NCI-H69 (cell line): ENCODE measurements around the gene KCNH4.

Experiments
- DNase-seq: peaks from one replicate; lab custom pipeline; 2025; lab: John Stamatoyannopoulos, UW

Gene KCNH4

DNA sequence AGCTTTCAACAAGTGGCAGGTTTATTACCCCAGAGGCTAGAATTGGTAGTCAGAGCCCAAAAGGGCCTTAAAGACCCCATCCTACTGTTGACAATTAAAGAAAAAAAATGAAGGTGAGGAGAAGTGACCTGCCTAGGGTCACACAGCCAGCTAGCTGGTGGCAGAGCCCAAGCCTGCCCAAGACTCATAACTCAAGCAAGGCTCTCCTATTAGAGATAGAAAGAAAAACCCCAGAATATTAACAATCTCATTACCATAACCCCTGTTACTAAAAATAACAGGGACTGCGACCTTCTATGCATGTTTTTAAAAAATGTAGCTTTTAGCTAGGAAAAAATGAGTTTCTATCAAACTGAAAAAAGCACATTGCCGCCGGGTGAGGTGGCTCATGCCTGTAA, 44.3 kb downstream of the KCNH4 start:
- DNase-seq = no peak

DNA sequence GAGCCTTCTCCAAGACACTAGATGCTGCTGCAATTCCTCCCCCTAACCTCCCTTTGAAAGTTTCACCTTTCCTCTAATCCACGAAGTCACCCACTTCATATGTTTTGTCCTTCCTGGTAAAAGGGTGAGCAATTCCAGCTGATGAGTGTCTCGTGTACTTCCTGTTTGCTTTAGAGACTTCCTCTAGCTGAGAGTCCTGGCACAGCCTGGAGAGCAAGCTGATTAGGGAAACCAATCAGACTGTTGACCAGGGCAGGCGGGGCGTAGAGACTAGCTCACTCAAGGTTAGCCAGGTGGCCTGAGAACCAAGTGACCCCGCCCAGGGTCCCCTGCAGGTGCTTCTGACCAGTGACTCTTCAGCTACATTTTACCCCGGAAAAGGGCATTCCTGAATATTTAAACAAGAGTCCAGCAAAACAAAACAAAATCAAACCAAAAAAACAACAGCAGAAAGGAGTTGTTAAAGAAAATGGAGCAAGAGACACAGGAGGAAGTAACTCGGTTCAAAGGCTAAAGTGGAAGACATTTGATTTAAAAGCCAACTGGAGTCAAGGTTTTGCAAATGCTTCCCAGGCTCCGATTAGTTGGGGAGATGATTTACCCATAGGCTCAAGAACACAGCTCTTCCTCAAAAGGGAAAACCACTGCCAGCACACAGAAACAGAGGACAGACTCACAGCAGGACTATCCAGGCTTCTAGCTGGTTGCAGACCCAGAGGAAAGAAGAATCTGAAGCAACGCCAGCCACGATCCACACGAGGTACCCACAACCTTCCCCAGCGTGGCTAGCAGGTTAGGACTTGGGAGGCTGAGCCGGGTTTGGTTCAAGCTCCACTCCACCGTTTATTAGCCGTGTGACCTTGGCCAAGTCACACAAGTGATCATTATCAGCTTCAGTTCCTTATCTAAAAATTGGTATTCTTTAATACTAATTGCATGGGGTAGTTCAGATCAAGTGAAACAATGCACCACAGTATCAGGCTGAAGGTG, 45.0 kb downstream of the KCNH4 start:
- peak; percentile 84 for DNase-seq

DNA sequence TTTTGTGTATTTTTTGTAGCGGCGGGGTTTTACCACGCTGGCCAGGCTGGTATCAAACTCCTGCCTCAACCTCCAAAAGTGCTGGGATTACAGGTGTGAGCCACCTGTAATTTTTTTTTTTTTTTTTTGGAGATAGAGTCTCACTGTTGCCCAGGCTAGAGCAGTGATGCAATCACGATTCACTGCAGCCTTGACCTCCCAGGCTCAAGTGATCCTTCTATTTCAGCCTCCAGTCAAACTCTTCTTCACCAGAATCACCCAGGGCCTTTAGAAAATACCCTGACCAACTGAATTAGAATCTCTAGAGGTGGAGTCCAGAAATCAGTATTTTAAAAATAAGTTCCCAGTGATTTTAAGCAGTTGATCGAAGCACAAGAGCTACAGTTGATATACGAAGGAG, 45.8 kb downstream of the KCNH4 start:
- DNase-seq = no peak

DNA sequence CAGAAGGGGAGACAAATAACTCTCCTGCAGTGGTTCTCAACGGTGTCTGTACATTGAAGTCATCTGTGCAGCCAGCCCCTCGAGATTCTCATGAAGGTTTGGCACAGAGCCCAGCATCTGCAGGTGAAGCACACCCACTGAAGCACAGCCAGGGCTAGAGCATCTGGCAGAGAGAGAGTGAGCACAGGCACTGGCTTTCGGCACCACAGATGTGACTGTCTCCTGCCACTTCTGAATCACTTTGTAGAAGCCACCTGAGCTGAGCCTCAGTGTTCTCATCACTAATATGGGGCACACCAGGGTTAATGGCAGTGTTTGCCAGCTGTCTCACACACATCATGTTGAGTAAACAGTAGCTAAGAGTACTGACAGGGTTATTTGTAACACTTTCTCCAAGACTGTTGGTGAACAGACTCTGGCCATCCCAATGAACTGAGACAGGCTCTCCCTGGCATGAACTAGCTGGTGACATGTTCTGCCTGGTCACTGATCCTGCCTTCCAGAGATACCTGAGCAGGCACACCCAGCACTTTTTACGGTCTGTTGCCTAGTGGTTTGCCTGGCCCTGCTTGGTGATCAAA, 47.4 kb downstream of the KCNH4 start:
- DNase-seq = peak; percentile 96

DNA sequence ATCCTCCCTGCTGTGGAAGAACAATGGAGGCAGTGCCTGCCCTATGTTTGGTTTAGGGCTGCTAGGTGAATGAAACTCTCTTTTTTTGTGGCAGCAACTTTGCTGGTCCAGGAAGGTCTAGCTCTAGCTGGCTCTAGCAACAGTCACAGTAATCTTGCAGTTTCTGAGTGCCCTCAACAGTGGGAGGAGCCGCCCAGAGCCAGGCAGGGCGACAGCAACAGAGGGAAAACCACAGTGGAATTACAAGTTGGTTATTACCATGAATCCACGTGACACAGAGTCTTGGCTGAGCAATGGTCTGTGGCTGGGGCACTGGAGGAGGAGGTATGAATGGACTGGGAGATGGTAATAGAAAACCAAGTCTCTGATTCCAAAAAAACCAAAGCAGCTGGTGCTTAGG, 48.0 kb downstream of the KCNH4 start:
- peak; percentile 64 for DNase-seq

DNA sequence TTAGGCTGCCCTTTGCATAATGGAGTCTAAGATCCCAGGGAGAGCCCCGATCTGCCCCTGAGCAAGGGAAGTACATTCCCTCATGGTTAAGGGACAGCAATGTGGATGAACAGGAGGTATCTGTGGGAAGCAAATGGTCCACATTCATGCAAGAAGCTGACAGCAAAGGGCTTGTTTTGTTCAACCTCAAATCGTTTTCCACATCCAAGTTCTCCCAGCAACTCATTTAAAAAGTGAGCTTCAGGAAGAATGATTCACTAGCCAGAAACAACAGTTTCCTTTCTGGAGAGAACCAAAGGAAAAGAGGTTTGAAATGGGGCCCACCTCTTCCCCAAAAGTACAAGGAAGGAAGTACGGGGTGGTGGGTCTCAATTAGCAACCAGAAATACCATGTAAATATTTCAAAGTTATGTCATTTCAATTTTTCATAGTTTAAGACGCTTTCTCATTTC, 48.9 kb downstream of the KCNH4 start:
- DNase-seq = no peak

DNA sequence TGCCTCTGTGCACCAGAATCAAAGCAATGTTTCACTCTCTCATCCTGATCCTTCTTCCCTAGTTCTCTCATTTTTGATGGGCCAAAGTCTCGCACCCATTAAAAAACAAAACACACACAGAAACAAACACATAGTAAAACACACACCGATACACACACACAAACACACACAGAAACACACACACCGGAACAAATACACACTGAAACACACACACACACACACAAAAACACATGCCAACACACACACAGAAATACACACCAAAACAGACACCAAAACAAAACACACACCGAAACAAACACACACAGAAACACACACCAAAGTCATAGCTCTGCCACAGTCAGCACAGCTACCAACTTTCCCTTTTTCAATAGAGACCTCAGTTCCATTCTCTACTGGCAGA, 49.7 kb downstream of the KCNH4 start:
- no peak for DNase-seq

DNA sequence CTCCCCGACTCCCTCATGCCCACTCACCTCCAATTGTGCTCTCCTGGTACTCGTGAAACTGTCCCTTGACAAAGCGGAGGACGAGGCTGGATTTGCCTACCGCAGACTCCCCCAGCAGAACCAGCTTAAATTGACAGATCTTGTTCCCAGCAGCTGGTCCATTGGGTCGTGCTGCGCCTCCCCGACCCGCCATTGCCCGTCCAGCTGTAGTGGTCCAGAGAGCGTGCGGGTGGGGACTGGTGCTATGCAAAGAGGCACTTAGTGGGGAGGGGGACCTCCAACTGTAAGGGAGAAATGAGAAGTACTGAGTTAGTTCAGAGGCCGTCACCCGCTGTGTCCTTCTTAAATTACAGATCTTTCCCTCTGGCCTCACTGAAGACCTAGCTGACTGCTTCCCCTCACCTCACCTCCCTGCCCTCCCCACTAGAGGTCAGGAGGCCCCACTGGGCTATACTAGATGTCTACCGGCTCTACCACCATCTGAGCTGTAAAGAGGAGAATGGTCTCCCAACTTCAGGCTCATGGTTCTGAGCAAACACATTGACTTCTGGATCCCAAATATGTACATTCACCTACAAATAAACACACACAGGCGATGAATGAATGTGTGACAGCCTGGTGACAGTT, 50.5 kb downstream of the KCNH4 start:
- no peak for DNase-seq

DNA sequence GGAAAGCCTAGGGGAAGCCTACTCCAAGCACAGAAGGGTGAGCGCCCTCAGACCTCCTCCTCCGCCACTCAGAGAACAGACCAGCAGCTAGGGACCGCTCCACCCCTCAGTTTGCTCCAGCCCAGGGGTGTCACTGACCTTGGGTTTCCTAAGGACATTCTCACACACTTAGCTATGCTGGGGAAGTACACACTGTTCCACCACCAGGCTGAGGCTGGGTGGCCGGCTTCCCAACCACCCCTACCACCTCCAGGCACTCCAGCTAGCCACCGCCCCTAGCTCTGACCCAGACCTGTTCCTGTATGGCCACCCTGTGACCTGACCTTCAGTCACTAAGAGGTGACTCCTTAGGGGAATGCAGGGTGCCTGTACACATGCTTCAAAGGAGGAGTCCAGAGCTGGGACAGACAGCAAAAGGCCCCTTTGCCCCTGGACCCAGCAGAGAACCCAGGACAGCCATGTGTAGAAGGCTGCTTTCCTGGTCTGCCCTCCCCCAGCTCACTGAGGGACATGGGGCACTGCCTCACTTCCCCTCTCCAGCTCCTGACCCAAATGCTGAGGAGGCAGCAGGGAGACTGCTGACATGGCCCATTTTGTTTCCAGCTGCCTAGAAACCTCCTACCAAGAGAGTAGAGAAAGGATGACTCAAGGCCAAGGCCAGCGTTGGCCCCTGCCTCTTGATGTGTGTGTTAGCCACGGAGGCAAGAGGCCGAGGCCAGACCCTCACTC, 51.7 kb downstream of the KCNH4 start:
- no peak for DNase-seq

DNA sequence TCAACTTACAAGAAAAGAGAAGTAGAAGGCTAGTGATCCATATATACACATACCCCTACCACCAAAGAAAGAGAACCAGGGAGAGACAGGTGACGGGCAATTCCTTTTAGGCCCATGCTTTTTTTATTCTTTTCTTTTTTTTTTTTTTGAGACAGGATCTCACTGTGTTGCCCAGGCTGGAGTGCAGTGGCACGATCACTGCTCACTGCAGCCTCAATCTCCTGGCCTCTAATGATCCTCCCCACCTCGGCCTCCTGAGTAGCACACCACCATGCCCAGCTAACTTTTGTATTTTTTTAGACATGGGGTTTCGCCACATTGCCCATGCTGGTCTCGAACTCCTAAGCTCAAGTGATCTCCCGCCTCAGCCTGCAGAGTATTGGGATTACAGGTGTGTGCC, 53.5 kb downstream of the KCNH4 start:
- no peak for DNase-seq

DNA sequence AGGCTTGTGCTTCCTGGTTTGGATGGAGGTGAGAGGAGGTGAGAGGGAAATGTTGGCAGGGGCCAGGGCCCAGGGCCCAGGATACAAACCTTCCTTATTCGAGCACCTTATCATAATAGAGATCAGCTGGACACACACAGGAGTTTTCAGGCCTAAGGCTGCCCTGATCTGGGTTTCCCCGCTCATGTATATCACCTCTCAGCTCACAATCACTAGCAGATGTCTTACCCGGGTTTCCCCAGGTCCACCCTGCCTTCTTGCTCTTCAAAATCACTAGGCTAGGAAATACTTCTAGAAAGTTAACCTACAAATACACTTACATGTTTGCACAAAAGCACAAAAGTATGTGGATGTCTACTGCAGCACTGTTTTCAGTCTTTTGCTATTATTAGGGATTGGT, 54.1 kb downstream of the KCNH4 start:
- DNase-seq = no peak

DNA sequence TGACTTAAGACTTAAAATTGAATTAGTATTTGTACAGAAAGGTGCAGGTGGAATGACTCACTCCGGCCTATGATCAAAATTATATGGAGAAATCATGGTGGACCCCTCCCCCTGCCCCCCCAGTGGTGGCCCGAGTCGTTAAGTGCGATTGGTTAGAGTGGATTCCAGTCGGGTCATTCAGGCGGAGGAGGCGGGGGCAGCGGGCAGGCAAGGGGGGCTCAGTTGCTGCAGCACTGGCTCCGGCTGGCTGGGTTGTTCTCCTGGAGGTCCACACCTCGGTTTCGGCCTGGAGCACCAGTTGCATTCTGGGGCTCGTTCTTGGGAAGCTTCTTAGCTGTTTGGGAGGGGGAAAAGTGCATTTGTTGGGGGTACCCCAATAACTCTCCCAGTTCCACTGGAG, 55.4 kb downstream of the KCNH4 start:
- DNase-seq = no peak

DNA sequence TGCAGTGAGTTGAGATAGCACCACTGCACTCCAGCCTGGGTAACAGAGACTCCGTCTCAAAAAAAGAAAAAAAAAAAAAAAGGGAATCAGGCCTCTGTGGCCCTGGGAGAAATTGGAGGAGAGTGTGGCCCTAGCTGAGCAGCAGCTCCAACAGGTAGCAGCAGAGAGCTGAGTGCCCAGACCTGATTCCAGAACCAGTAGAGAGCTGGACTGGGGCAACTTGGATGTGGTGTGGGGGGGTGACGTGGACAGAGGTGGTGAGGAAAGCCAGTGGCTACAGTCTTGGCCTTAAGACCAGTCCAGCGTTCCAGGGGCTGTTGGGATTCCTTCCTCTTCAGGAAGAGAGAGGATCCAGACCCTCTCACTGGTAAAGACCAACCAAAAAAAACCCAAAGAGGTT, 56.7 kb downstream of the KCNH4 start:
- no peak for DNase-seq

DNA sequence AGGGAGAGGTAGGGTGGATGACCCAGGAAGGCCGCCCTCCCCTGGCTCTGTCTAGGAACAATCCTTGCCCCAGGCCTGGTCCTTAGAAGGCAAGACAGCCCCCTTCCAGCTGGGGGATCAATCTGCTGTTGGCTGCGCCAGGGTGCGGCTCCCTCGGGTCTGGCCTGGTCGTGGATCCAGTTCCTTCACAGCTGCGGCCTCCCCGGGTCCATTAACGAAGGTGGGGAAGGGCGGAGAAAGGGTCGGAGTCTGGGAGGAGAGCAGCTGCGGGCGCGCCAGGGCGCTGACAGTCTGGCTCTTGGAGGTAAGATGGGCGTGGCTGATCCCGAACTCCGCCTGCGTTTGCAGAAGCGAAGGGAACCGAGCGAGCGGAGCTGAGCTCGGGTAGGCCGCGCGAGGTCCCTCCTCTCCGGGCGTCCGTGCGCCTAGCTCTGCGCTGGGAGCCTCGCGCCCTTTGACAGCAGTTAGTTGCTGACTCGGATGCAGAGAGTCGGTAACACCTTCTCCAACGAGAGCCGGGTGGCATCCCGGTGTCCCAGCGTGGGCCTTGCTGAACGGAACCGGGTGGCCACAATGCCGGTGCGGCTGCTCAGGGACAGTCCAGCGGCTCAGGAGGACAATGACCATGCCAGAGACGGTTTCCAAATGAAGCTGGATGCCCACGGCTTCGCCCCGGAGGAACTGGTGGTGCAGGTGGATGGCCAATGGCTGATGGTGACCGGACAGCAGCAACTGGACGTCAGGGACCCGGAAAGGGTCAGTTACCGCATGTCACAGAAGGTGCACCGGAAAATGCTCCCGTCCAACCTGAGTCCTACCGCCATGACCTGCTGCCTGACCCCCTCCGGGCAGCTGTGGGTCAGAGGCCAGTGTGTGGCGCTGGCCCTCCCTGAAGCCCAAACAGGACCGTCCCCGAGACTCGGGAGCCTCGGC, 58.3 kb downstream of the KCNH4 start, which contains the start of gene HSPB9:
HSPB9 (plus strand) TSS at position 434 of the 933 bp plus-strand sequence; CDS start at position 481, 47 bp downstream.
- DNase-seq = peak; percentile 97

DNA sequence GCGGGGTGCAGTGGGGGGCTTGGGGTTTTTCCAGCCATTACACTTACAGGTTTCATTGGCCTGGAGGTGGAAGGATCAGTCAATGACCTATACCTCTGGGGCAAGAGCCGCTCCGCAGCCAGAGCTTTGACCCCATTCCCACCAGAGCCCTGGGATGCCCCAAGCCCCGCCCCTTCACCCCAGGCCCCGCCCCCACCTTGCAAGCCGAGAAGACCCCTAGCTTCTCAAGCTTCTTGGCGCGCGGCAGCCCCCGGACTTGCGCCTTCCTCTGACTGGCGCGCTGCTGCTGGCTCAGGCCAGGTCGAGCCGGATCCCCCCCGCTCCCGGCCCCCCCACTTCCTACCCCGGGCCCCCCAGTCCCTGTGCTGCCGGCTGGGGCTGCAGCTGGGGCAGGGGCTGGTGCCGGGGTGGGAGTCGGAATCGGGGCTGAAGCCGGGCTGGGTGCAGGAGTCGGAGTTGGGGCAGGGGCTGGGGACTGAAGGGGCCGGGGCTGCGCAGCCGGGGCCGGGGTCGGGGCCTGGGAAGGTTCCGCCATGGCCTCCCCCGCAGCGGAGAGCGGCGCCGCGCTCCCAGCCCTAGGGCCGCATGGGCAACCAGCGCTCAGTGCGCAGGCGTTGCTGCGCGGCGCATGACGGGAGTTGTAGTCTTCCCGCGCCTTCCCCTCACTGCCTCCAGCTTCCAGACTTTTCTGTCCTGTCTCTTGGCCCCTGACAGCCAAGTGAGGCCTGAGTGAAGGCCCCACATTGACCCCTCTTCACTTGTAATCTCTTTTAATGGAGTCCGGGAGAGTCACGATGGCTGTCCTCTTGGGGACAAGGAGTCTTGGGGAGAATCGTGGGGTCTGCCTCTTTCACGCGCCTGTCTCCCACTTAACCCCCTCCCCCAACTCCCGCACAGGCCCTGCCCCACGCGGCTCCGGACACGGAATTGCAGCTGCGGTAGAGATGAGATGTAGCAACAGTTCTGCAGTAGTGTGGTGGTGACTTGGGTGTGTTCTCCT, 59.9 kb downstream of the KCNH4 start, which contains the start of gene KAT2A:
KAT2A (minus strand) TSS at position 598 of the 1,000 bp plus-strand sequence; CDS start at position 535, 63 bp downstream.
- DNase-seq = peak; percentile 93

DNA sequence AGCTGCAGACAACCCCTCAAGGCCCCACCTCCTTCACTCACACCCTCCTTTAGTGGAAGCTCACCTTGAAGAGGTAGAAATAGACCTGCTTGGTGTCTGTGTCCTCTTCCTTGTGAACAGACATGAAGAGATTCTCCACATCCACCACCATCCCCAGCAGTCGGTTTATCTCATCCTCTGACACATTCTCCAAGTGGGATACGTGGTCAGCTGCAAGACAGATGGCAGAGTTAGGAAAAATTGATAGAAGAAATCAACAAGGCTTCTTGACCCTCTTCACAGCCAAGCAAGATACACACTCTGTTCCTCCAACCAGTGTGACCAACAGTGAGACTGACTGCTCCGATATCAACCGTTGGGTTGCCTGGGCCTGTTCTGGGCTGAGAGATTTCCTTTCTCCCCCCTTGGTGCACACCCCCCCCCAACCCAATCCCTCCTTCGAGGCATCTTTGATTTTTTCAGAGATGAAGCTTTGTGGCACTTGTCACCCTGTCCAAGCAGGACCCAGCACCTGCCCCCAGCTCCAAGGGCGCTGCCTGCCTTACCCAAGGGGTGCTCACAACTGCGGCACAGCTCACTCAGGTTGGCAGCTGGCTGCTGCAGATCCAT, 60.7 kb downstream of the KCNH4 start:
- DNase-seq = no peak

DNA sequence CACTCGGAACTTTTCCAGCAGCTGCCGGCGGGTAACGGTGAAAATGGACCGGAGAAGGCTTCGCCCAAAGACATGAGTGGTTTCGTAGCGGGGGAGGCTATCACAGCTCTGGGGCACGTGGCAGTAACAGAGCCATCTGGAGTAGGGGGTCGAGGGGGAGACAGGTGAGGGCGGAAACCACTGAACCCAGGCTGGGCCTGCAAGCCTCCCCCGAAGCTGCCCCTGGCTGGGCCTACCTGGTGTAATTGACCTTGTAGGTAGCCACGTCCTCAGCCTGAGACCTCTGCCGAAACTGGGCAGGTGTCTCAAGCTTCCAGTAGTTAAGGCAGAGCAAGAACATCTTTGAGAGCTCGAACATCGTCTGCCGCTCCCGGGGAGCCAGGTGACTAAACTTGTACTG, 61.6 kb downstream of the KCNH4 start:
- no peak for DNase-seq

DNA sequence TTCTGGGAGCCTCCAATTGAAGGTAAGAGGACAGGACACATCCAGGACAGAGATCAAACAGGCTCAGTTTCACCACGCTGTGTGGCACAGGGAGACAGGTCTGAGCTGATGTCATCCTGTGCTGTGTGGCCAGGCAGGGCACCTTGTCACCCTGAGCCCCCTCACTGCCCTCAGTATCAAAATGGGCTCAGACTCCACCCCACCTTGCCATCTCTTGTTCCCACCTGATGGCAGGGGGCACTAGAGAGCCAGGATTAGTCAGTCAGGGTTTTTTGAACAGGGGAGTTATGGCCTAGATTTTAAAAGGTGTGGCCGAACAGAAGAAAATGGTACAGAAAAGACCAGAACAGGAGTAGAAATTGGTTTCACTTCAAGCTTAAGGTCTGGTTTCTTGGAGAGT, 62.4 kb downstream of the KCNH4 start:
- DNase-seq = peak; percentile 58

DNA sequence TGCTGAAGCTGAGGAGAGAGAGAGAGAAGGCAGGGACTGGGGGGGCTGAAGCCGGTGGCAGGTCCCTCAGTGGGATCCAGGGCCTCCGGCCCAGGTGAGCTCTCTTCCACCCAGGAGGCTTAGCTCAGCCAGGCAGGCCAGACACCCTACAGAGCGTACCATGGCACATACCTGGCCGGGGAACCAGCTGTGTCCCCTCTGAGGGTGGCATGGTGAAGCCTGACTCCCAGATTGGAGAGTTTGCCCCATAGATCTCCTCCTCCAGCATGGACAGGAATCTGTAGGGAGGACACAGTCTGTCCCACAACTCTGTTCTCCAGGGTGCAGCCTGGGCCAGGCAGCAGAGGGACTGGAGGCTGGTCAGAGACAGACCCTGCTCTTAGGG, 62.8 kb downstream of the KCNH4 start:
- DNase-seq = no peak
